Panc1 (cell line): ENCODE results near the gene SPSB1. TPM values are rescaled to one million over a fixed set of nuclear protein-coding genes. Genes with fewer than 3 reads are reported as not detected.

Experiments
- ATAC-seq: fragments of 200-7000 bp; cut with Tn5 transposase; 2 replicates; pipeline ENCODE4 v1.9.1; 2020; ENCODE audit warnings: mild to moderate bottlenecking, moderate library complexity
- BruUV-seq: library from RNA; stranded (reverse); fragments of 400-500 nt; replicated peaks from 2 replicates; lab custom pipeline; 2021; lab: Mats Ljungman, UMichigan
- CTCF ChIA-PET: fragments of 300-600 bp; sonication (Branson Sonifier 250); formaldehyde crosslinking; loops from one replicate; lab custom pipeline; 2022; ENCODE audit warnings: antibody characterized with exemption; lab: Charles Lee
- POLR2A ChIA-PET: fragments of 300-600 bp; sonication (Branson Sonifier 250); formaldehyde crosslinking; loops from one replicate; lab custom pipeline; 2022; ENCODE audit warnings: antibody characterized with exemption; lab: Charles Lee
- DNase-seq: peaks from one replicate; pipeline ENCODE4 v3.0.0-alpha.2; 2010; ENCODE audit warnings: low read depth, low spot score
- H3K27ac ChIP-seq: 2 replicates; pipeline ENCODE4 v1.5.1; 2011; ENCODE audit warnings: mild to moderate bottlenecking, low read length, inconsistent platforms
- H3K27me3 ChIP-seq: fragments of 200-500 bp; sonication (Bioruptor generic); 2 replicates; pipeline ENCODE4 v1.6.0; 2014; ENCODE audit warnings: low read length, inconsistent platforms; ENCODE audit not compliant: control insufficient read depth, insufficient read depth
- H3K36me3 ChIP-seq: fragments of 200-500 bp; sonication (Bioruptor generic); 2 replicates; pipeline ENCODE4 v1.5.1; 2014; ENCODE audit warnings: inconsistent platforms, mild to moderate bottlenecking, low read length, moderate library complexity; ENCODE audit not compliant: control insufficient read depth, insufficient read depth
- H3K4me1 ChIP-seq: 2 replicates; pipeline ENCODE4 v1.5.1; 2011; ENCODE audit warnings: inconsistent platforms, mild to moderate bottlenecking, low read length, moderate library complexity; ENCODE audit not compliant: control insufficient read depth, insufficient read depth
- H3K4me3 ChIP-seq, 2 experiments: 2 replicates each; pipeline ENCODE4 v1.5.1; 2011 to 2012; ENCODE audit warnings: low read depth in 2 of 2, low read length in 2 of 2, mild to moderate bottlenecking in 2 of 2, inconsistent platforms in 1 of 2, moderate library complexity in 1 of 2
- H3K9me3 ChIP-seq: fragments of 200-500 bp; sonication (Bioruptor generic); 2 replicates; pipeline ENCODE4 v1.5.1; 2014; ENCODE audit warnings: low read depth, mild to moderate bottlenecking, inconsistent platforms, low read length, moderate library complexity; ENCODE audit not compliant: control insufficient read depth, insufficient read depth
- CTCF ChIP-seq: fragments of 450-650 bp; IDR thresholded peaks from 2 replicates; pipeline ENCODE4 v1.5.1; 2017; ENCODE audit warnings: mild to moderate bottlenecking
- POLR2AphosphoS5 ChIP-seq: IDR thresholded peaks from 2 replicates; pipeline ENCODE4 v1.6.1; 2012; ENCODE audit warnings: mild to moderate bottlenecking, low read depth, low read length, moderate library complexity
- REST ChIP-seq, 2 experiments: IDR thresholded peaks; 2 replicates each; pipeline ENCODE4 v1.6.1; 2011 to 2012; ENCODE audit warnings: low read depth in 2 of 2, control low read depth in 1 of 2, low read length in 1 of 2, mild to moderate bottlenecking in 1 of 2, moderate library complexity in 1 of 2; ENCODE audit not compliant: insufficient read depth in 1 of 2
- SIN3A ChIP-seq: IDR thresholded peaks from 2 replicates; pipeline ENCODE4 v1.6.1; 2012; ENCODE audit warnings: low read depth, mild to moderate bottlenecking, low read length, moderate library complexity, borderline replicate concordance; ENCODE audit not compliant: insufficient read depth
- TCF7L2 ChIP-seq: IDR thresholded peaks from 2 replicates; pipeline ENCODE4 v1.6.1; 2011; ENCODE audit warnings: mild to moderate bottlenecking, low read depth, low read length, inconsistent platforms
- in situ Hi-C: cut with HindIII; loops from 2 replicates; pipeline ENCODE4 v1.10.0; 2016; ENCODE audit warnings: low sequenced_read_pairs, low pct_unique_long_range_greater_than_20kb
- intact Hi-C: fragments of 100-400 bp; cut with micrococcal nuclease; formaldehyde crosslinking; loops from one replicate; pipeline ENCODE4 v1.10.0; 2022; ENCODE audit not compliant: unreplicated experiment
- total RNA-seq: library from RNA; stranded (reverse); gene quantifications from one replicate; pipeline ENCODE4 v1.2.1, GENCODE V29; 2021; ENCODE audit not compliant: unreplicated experiment

Gene SPSB1
- total RNA-seq, 1 experiment from 2014 or later, result 73.7 TPM

GRCh38 chr1:9362488-9362887 is 69.8 kb downstream of the SPSB1 start:
- no peak for TF ChIP-seq POLR2AphosphoS5
- TF ChIP-seq TCF7L2, result no peak
- no peak for TF ChIP-seq REST (IDR thresholded peaks at IDR 0.05; ENCODE audit: insufficient read depth in 1 of 2, low read depth in 2 of 2, low read length in 1 of 2)
- no peak for TF ChIP-seq CTCF
- BruUV-seq, result no TSS peak
- ATAC-seq (no peak), DNase-seq (no peak)
- ChIA-PET CTCF (interaction anchor here (0.6 kb wide), 1 partner anchor 63 kb away, joined by 4 read pairs; no protein-coding TSS in a partner anchor), POLR2A (no interaction called here)
- no peak overlapping the region for H3K27ac ChIP-seq
- H3K4me3 ChIP-seq, result no peak overlapping the region
- intact Hi-C loops (no loop called here), in situ Hi-C loops (no loop called here)
- H3K36me3 ChIP-seq, result 0 out of 2 replicates have a peak, but pooled peaks cover 2% of the 10 kb centered on the region
- H3K9me3 ChIP-seq, result no peaks in the 10 kb centered on the region
- H3K4me1 ChIP-seq, result peaks cover 21% of the 10 kb centered on the region
- H3K27me3 ChIP-seq, result no peaks in the 10 kb centered on the region

DNA sequence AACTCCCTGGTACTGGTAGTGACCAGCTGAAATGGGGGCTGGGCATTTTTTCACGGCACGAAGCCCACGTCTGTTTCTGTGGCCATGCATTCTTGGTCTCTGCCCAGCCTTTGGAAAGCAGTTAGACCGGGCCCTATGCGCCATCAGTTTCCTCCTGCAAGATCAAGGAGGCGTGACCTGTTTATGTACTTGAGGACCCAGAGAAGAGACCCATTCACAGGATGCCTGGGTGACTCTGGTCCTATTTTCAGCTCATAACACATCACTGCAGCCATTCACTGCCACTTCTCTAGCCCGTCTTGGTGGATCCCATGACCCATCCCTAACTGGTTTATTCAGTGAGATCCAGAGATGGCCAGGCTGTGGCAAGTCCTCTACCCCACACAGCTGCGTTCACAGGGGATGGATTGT is 70.4 kb downstream of the SPSB1 start:
- DNase-seq, result no peak
- in situ Hi-C loops, result no loop called here
- no peak for ATAC-seq
- TF ChIP-seq TCF7L2 (no peak), SIN3A (no peak), REST (IDR thresholded peaks at IDR 0.05; ENCODE audit: insufficient read depth in 1 of 2, low read depth in 2 of 2, low read length in 1 of 2) (no peak), POLR2AphosphoS5 (no peak), CTCF (no peak)
- Histone ChIP-seq H3K27me3 (no peaks in the 10 kb centered on the region), H3K27ac (no peak overlapping the region), H3K9me3 (no peaks in the 10 kb centered on the region), H3K4me3 (no peak overlapping the region), H3K4me1 (peaks cover 18% of the 10 kb centered on the region), H3K36me3 (peaks cover 2% of the 10 kb centered on the region; the same call in 1 of the 2 replicates)
- intact Hi-C loops, result no loop called here
- ChIA-PET CTCF (interaction anchor here (0.6 kb wide), 1 partner anchor 63 kb away, joined by 4 read pairs; no protein-coding TSS in a partner anchor), POLR2A (no interaction called here)
- BruUV-seq, result no TSS peak
